Stimulated activated CD4-positive, alpha-beta T cell treated with anti-CD3 and anti-CD28 coated beads, Interleukin-4, amount 100 ng/mL, for 24 hours (primary cell): ENCODE measurements around the gene PDGFRA.
"Not testable (repeated sequence)": the region's sequence is repeated elsewhere in the genome, so short reads cannot be mapped to it uniquely, and the experiment has no call there.

Source experiments
- DNase-seq: peaks from one replicate; pipeline ENCODE4 v3.0.0-alpha.2; 2020

The PDGFRA gene

GRCh38 chr4:54330896-54331295 is 101.8 kb downstream of the PDGFRA start:
- no peak for DNase-seq

DNA sequence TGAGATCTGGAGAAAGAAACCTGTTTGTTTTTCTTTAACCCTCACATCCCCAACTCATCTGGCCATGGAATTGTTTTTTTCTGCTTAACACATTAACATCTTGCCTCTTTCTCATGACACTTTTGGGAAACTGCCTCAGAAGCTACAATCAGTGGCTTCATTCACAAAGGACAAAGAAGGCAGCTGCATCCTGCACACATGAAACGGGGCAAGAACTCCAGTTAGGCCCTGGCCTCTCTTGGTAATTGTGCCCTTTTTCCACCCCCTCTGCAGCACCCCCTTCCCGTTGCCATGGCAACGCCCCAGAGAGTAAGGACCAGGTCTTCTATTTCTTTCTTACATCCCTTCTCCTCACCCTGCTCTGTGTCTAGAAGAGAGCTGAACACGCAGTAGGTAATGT is 103.4 kb downstream of the PDGFRA start:
- no peak for DNase-seq

DNA sequence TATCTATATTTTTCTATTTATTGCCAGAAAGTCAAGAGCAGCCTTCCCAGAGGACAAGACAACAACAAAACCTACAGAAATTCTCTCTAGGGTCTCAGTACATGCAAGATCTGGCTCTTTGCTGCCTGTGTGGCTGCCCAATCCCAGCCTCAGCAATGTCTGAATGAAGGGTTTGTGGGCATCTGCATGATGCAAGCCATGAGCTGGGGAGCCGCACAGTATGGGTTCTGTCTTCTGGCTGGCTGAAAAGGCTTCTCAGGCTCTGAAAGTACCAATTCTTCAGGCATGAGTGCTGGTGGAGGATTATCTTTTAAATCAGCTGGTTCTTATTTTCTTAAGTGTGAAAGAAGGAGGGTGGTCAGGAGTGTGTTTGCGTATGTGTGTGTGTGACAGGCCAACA is 104.6 kb downstream of the PDGFRA start:
- no peak for DNase-seq

DNA sequence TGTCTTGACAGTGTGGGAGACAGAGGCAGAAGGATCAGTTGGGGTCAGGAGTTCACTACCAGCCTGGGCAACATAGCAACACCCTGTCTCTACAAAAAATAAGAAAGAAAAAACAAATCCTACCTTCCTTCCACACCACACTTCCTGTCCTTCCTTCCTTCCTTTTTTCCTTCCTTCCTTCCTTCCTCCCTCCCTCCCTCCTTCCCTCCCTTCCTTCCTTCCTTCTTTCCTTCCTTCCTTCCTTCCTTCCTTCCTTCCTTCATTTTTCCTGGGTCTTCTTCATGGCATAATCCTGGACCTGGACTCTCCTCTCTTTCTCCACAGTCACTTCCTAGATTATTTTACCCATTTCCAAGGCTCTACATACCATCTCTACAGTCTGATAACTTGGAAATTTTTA is 105.7 kb downstream of the PDGFRA start:
- DNase-seq, result not testable (repeated sequence)

GRCh38 chr4:54337009-54337408 is 107.9 kb downstream of the PDGFRA start:
- DNase-seq, result no peak

DNA sequence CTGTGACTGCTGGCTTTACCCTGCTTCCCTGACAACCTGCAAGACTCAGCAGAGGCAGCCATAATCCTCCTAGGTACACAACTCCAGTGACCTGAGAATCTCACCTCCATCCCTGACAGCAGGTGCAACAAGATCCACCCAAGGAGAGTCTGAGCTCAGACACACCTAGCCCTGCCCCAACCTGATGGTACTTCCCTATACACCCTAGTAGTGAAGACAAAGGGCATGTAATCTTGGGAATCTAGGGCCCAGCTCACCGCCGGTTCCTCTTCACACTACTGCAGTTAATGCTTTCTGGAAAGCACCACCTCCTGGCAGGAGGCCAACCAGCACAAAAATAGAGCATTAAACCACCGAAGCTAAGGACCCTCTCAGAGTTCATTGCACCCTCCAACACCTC is 113.0 kb downstream of the PDGFRA start:
- DNase-seq, result not testable (repeated sequence)
